Natural killer cell (primary cell): Measurements from ENCODE around the gene RAP2C. TPM values are rescaled to one million over a fixed set of nuclear protein-coding genes. Genes with fewer than 3 reads are reported as not detected.

Experiments used
- ATAC-seq, 3 donors: fragments of 150-1000 bp in 2 of 3; fragments of 200-7000 bp in 1 of 3; cut with Tn5 transposase; 1 replicate in 1 of 3; 2 replicates in 2 of 3; pipeline ENCODE4 v1.10.0; 2021; ENCODE audit warnings: mild to moderate bottlenecking in 2 of 3, moderate library complexity in 2 of 3
- DNase-seq, 2 donors: peaks; one replicate each; pipeline versions ENCODE4 v3.0.0 to v3.0.0-alpha.2; 2013 to 2021; ENCODE audit warnings: mixed read lengths in 1 of 2
- H3K27ac ChIP-seq: one replicate; pipeline ENCODE4 v1.5.1; 2013; ENCODE audit warnings: mild to moderate bottlenecking, low read length
- H3K27me3 ChIP-seq: one replicate; pipeline ENCODE4 v1.6.1; 2013; ENCODE audit warnings: low read length; ENCODE audit not compliant: control insufficient read depth, insufficient read depth
- H3K36me3 ChIP-seq: one replicate; pipeline ENCODE4 v1.6.1; 2013; ENCODE audit warnings: low read length; ENCODE audit not compliant: control insufficient read depth, insufficient read depth
- H3K4me1 ChIP-seq: one replicate; pipeline ENCODE4 v1.6.1; 2013; ENCODE audit warnings: low read length; ENCODE audit not compliant: control insufficient read depth, insufficient read depth
- H3K4me3 ChIP-seq: one replicate; pipeline ENCODE4 v1.5.1; 2013; ENCODE audit warnings: low read length
- H3K9me3 ChIP-seq: one replicate; pipeline ENCODE4 v1.6.1; 2013; ENCODE audit warnings: low read length; ENCODE audit not compliant: control insufficient read depth, insufficient read depth
- H3K27ac Mint-ChIP-seq, 2 donors: one replicate each; pipeline ENCODE4 v1.8.0; 2022; ENCODE audit warnings: mild to moderate bottlenecking in 2 of 2, mixed read lengths in 2 of 2, moderate library complexity in 1 of 2
- H3K27me3 Mint-ChIP-seq, 2 donors: one replicate each; pipeline ENCODE4 v1.8.0; 2022; ENCODE audit warnings: low read depth in 2 of 2, mixed read lengths in 2 of 2
- H3K36me3 Mint-ChIP-seq: one replicate; pipeline ENCODE4 v1.8.0; 2022; ENCODE audit warnings: mixed read lengths
- H3K4me1 Mint-ChIP-seq, 2 donors: one replicate each; pipeline ENCODE4 v1.8.0; 2022; ENCODE audit warnings: mixed read lengths in 2 of 2
- H3K4me3 Mint-ChIP-seq: one replicate; pipeline ENCODE4 v1.8.0; 2022; ENCODE audit warnings: mild to moderate bottlenecking, moderate library complexity, mixed read lengths
- H3K9me3 Mint-ChIP-seq, 2 donors: one replicate each; pipeline ENCODE4 v1.8.0; 2022; ENCODE audit warnings: mixed read lengths in 2 of 2
- WGBS: methylation state at CpG from one replicate; pipeline ENCODE4 v1.1.7; 2013; ENCODE audit warnings: missing lambda C conversion rate; ENCODE audit not compliant: insufficient coverage; 5-methylcytosine and 5-hydroxymethylcytosine counted together
- intact Hi-C: fragments of 100-400 bp; cut with micrococcal nuclease; formaldehyde crosslinking; loops from one replicate; pipeline ENCODE4 v1.14.2; 2022
- total RNA-seq, 4 donors: library from RNA; stranded (reverse); fragments of 120-200 nt in 1 of 4; gene quantifications; one replicate each; pipeline versions ENCODE4 v1.2.3 to v1.2.4, GENCODE V29; 2013 to 2022
- TF ChIP-seq, protein P1 (sequence below): fragments of 200-600 bp; IDR thresholded peaks from one replicate; pipeline ENCODE4 v1.8.0; 2022; ENCODE audit warnings: antibody characterized with exemption

RAP2C gene
- total RNA-seq, 3 donors from 2014 or later (not counting 1 experiment from before 2014, with no cell fraction given) = 58.1 to 66.4 (median 60.0) TPM

DNA sequence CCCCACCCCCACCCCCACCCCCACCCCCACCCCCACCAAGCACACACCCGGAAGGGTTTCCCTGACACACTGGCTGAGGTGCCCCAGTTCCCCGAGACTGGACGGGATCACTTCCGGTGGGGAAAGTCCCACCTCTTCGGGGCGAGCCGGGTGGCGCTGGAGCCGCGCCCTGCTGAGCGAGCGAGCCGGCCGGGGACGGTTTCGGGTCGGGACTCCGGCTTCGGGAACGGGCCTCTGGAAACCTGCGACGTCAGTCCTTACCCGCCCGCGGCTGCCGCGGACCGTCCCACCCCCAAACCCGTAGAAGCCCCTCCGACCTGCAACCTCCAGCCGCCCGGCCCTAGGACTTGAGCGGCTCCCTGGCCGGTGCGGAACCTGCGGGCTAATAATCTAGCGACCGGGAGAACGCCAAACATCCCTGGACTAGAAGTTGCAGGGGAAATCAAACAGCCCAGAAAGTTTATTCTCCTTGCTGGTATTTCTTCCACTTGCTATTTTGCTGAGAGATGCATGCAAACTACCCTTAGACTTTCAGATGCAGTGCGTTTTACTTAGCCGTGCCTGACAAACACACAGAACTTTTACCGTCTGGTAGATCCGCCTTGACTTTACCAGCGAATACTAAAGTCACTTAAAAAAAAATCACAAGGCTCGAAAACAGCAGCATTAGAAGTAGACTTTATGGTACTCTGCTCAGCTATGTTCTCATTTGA, 991 bp downstream of the RAP2C start:
- peaks cover 3% of the 10 kb centered on the region for H3K36me3 ChIP-seq
- no peaks in the 10 kb centered on the region for H3K9me3 Mint-ChIP-seq
- ATAC-seq = peak; percentile 61 to 84 (median 68)
- H3K36me3 Mint-ChIP-seq = peaks cover 8% of the 10 kb centered on the region
- intact Hi-C loops = loop anchor here (2.0 to 5.0 kb wide), 5 partner anchors 125 to 371 kb away; partner anchors contain the start of gene STK26
- no peaks in the 10 kb centered on the region for H3K9me3 ChIP-seq
- peak overlapping the region; percentile 95 for H3K4me3 ChIP-seq
- peak overlapping the region; percentile 94 to 96 for H3K27ac Mint-ChIP-seq
- H3K27me3 ChIP-seq = no peaks in the 10 kb centered on the region
- peak overlapping the region; percentile 99 for H3K27ac ChIP-seq
- WGBS = under 1% methylated on average over 44 of the region's 45 CpGs
- TF ChIP-seq, protein P1, sequence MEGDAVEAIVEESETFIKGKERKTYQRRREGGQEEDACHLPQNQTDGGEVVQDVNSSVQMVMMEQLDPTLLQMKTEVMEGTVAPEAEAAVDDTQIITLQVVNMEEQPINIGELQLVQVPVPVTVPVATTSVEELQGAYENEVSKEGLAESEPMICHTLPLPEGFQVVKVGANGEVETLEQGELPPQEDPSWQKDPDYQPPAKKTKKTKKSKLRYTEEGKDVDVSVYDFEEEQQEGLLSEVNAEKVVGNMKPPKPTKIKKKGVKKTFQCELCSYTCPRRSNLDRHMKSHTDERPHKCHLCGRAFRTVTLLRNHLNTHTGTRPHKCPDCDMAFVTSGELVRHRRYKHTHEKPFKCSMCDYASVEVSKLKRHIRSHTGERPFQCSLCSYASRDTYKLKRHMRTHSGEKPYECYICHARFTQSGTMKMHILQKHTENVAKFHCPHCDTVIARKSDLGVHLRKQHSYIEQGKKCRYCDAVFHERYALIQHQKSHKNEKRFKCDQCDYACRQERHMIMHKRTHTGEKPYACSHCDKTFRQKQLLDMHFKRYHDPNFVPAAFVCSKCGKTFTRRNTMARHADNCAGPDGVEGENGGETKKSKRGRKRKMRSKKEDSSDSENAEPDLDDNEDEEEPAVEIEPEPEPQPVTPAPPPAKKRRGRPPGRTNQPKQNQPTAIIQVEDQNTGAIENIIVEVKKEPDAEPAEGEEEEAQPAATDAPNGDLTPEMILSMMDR = no peak
- DNase-seq = peak; percentile 70 to 90
- H3K27me3 Mint-ChIP-seq = peaks cover 0 to 26% of the 10 kb centered on the region in 2 donors
- H3K4me1 Mint-ChIP-seq = peaks cover 28 to 32% of the 10 kb centered on the region in 2 donors
- H3K4me1 ChIP-seq = peaks cover 10% of the 10 kb centered on the region
- H3K4me3 Mint-ChIP-seq = peak overlapping the region; percentile 92

DNA sequence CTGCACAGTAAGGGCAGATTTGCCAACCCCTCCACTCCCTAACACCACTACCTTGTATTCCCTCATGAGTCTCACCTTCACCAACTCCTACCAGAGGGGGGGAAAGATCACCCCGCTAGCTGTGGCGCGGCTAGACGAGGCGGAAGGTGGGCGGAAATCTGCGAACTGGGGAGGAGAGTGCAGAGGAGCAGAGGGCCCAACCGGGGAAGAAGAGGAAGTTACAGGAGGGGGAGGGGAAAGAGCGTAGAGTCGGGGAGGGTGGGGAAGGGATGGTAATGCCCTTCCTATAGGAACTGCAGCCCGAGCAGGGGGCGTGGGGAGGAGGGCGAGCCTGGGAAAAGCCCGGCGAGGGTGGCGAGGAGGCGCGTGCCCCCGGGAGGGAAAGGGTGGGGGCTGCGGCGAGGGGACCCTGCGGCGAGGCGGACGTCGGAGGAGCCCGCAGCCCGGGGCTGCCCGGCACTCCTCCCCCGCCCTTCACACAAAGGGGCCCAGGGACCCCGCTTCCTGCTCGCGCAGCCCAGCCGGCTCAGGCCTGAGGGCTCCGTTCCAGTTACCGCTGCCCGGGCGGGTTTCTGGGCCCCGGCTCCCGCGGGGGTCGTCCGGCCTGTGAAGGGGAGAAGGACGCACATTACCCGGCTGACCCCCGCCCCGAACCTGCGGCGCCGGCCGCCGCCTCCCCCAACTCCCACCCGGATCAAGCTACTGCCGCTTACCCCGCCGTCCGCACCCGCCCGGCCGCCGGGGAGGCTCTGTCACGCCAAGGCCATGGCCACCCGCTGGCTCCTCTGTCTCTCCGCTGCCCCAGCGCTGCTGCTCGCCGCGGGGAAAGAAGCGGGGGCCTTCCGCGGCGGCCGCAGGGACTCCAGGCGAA, 1.8 kb downstream of the RAP2C start:
- peak overlapping the region; percentile 99 for H3K27ac ChIP-seq
- under 1% methylated on average over 64 of the region's 74 CpGs for WGBS
- peaks cover 5% of the 10 kb centered on the region for H3K36me3 ChIP-seq
- no peaks in the 10 kb centered on the region for H3K9me3 ChIP-seq
- Mint-ChIP-seq H3K36me3 (peaks cover 8% of the 10 kb centered on the region), H3K9me3 (no peaks in the 10 kb centered on the region), H3K4me3 (peak overlapping the region; percentile 93), H3K27me3 (peaks cover 0 to 26% of the 10 kb centered on the region in 2 donors), H3K4me1 (peaks cover 28 to 36% of the 10 kb centered on the region in 2 donors), H3K27ac (peak overlapping the region; percentile 94 to 96)
- TF ChIP-seq, protein P1 = no peak
- DNase-seq (peak; percentile 58 to 91), ATAC-seq (peak; percentile 71 to 88 (median 75))
- H3K4me1 ChIP-seq = peaks cover 10% of the 10 kb centered on the region
- peak overlapping the region; percentile 95 for H3K4me3 ChIP-seq
- no peaks in the 10 kb centered on the region for H3K27me3 ChIP-seq
- intact Hi-C loops = loop anchor here (2.0 to 5.0 kb wide), 5 partner anchors 125 to 370 kb away; partner anchors contain the start of gene STK26

DNA sequence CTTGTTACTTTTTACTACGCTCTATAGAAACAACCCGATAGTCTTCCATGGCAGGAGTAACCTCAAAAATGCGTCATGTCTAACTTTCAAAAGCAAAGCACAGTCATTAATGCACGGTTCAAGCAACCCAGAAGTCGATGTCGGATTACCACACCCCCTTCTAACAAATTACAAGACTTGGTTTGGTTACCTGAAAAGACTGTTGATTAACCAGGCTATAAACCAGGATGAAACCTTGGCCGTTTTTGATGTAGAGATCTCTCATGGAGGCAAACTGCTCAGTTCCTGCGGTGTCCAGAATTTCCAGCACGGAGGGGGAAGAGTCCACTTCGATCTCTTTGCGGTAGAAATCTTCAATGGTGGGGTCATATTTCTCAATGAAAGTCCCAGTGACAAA, 2.4 kb downstream of the RAP2C start:
- intact Hi-C loops = loop anchor here (5.0 kb wide), 2 partner anchors 195 to 370 kb away; partner anchors contain the start of gene STK26

More for the DNA sequence above, 2.4 kb downstream of the RAP2C start:
- peaks cover 0 to 27% of the 10 kb centered on the region in 2 donors for H3K27me3 Mint-ChIP-seq
- H3K27ac Mint-ChIP-seq = peak overlapping the region; percentile 94 to 96
- no peaks in the 10 kb centered on the region for H3K9me3 Mint-ChIP-seq
- Histone ChIP-seq H3K4me3 (peak overlapping the region; percentile 95), H3K36me3 (peaks cover 7% of the 10 kb centered on the region), H3K27me3 (no peaks in the 10 kb centered on the region), H3K4me1 (peaks cover 10% of the 10 kb centered on the region), H3K9me3 (no peaks in the 10 kb centered on the region), H3K27ac (peak overlapping the region; percentile 99)
- WGBS = 0% methylated on average over 6 of the region's 11 CpGs
- peaks cover 8% of the 10 kb centered on the region for H3K36me3 Mint-ChIP-seq
- peak overlapping the region; percentile 93 for H3K4me3 Mint-ChIP-seq
- TF ChIP-seq, protein P1 = no peak
- DNase-seq (peak in 1 of 2 donors; percentile 78), ATAC-seq (peak; percentile 32 to 48 (median 37))
- peaks cover 28 to 36% of the 10 kb centered on the region in 2 donors for H3K4me1 Mint-ChIP-seq
